D721Med (cell line): ENCODE data around the gene BCAN.

Experiments
- DNase-seq: peaks from one replicate; pipeline ENCODE4 v3.0.0; 2011; ENCODE audit warnings: low spot score; ENCODE audit not compliant: insufficient read length
- FAIRE-seq: peaks from 2 replicates; lab custom pipeline; 2011; peaks lifted over from hg19 to GRCh38; lab: Jason Lieb, UNC
- TF ChIP-seq, protein P1 (sequence below): IDR thresholded peaks from 2 replicates; pipeline ENCODE4 v1.5.1; 2012; ENCODE audit warnings: mild to moderate bottlenecking, control low read depth; ENCODE audit not compliant: insufficient read depth; ENCODE audit errors: missing control alignments

BCAN gene

GRCh38 chr1:156689953-156690674 is 48.2 kb downstream of the BCAN start:
- no peak for DNase-seq
- FAIRE-seq: no peak
- TF ChIP-seq, protein P1, sequence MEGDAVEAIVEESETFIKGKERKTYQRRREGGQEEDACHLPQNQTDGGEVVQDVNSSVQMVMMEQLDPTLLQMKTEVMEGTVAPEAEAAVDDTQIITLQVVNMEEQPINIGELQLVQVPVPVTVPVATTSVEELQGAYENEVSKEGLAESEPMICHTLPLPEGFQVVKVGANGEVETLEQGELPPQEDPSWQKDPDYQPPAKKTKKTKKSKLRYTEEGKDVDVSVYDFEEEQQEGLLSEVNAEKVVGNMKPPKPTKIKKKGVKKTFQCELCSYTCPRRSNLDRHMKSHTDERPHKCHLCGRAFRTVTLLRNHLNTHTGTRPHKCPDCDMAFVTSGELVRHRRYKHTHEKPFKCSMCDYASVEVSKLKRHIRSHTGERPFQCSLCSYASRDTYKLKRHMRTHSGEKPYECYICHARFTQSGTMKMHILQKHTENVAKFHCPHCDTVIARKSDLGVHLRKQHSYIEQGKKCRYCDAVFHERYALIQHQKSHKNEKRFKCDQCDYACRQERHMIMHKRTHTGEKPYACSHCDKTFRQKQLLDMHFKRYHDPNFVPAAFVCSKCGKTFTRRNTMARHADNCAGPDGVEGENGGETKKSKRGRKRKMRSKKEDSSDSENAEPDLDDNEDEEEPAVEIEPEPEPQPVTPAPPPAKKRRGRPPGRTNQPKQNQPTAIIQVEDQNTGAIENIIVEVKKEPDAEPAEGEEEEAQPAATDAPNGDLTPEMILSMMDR: no peak

GRCh38 chr1:156690675-156691036 is 48.7 kb downstream of the BCAN start:
- no peak for FAIRE-seq

DNA sequence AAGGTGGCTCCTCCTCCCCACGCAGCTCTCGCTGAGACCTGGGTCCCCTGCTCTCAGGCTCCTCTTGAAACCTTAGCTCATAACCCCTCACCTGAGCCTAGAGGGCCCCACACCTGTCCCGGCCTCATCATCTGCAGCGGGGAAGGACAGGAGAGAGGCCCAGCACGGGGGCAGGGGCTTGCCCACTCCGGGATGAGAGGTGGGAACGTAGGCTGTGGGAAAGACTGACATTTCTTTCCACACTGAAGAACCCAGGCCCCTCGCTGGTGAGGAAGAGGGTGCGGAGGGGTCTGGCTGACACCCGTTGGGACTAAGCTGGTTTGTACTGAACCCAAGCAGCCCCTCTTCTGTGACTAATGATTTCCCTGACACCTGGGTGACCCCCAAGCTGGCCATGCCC is 49.3 kb downstream of the BCAN start:
- DNase-seq (no peak), FAIRE-seq (no peak)
- TF ChIP-seq, protein P1: no peak

More at GRCh38 chr1:156690675-156691036, 48.7 kb downstream of the BCAN start:
- TF ChIP-seq, protein P1: no peak
- DNase-seq: no peak

GRCh38 chr1:156691665-156692440 is 49.9 kb downstream of the BCAN start:
- DNase-seq (no peak), FAIRE-seq (no peak)
- TF ChIP-seq, protein P1: no peak

DNA sequence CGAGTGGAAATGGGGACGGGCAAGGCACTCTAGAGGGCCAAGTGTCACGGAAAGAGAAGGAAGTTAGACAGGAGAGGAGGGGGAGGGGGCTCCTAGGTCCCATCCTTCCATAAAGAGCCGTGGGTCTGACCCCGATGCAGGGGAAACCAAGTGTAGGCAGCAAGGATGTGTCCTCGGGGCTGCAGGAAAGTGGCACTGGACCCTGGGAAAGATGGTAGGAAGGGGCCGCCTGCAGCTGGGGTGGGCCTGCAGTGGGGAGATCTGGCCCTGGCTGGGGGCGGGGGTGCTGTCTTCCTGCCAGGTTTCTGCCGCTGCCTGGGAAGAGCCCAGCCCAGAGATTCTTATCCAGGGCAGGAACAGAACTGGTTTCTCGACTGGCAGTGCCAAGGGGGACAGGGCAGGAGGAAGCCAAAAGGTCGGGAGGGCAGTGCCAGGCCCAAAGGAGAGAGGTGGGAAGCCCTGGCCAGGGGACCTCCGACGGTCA is 50.6 kb downstream of the BCAN start:
- TF ChIP-seq, protein P1: no peak
- DNase-seq (no peak), FAIRE-seq (no peak)

- no peak for DNase-seq
- no peak for FAIRE-seq
- TF ChIP-seq, protein P1: no peak
Measured at GRCh38 chr1:156692925-156693847, 51.3 kb downstream of the BCAN start.
